Measurements from ENCODE around the gene EVPL. TPM values are rescaled to one million over a fixed set of nuclear protein-coding genes. Genes with fewer than 3 reads are reported as not detected.
A peak's percentile ranks its signal among the peaks of the same experiment; 100 is the strongest.

The EVPL gene
- total and polyA plus RNA-seq, 2 donors from 2014 or later: 11.1 to 23.5 TPM

DNA sequence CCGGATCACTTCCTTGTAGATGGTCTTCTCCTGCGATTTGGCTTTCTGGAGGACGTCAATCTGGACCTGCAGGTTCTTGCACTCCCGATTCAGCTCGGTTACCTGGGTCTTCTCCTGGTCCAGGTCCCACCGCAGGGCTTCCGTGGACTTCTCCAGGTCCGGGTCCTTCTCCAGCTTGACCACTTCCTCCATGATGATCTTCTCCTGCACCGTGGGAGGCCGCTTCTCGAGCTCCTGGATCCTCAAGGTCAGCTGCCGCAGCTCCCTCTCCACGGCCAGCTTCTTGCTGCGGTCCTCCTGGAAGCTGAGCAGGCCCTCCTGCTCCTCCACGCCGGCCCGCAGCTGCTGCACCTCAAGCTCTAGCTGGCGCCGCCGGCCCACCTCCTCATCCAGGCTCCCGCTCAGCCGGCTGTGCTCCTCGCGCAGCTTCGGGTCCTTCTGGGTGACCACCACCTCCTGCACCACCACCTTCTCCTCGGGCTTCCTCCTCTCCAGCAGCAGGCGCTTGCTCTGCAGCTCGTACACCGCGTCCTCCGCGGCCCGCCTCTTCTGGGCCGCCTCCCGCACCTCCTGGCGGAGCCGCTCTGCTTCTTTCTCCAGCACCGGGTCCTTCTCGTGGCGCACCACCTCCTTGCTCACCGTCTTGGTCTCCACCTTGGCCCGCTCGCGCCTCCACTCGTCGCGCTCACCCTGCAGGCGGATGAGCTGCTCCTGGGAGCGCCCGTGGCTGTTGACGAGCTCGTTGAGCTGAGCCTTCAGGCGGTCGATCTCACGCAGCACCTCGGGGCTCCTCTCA, 18.3 kb downstream of the EVPL start:
- Histone ChIP-seq H3K27ac (ENCODE audit: low read depth in 2 of 2, low read length in 2 of 2) (no peak overlapping the region), H3K9me3 (ENCODE audit: control insufficient read depth in 2 of 3, insufficient read depth in 1 of 3, low read length in 3 of 3) (no peaks in the 10 kb centered on the region), H3K36me3 (ENCODE audit: control insufficient read depth in 2 of 3, insufficient read depth in 3 of 3, low read length in 3 of 3) (peaks cover 0 to 7% (median 6%) of the 10 kb centered on the region in 3 donors), H3K9ac (ENCODE audit: low read length in 3 of 3) (no peak overlapping the region), H3K27me3 (ENCODE audit: control insufficient read depth, insufficient read depth, low read length) (no peaks in the 10 kb centered on the region), H3K4me3 (ENCODE audit: low read length in 3 of 3) (no peak overlapping the region), H3K4me1 (ENCODE audit: control insufficient read depth in 2 of 3, insufficient read depth in 2 of 3, low read depth in 1 of 3, low read length in 3 of 3) (no peaks in the 10 kb centered on the region)
- DNase-seq: peak in 1 of 5 donors; percentile 71
- TF ChIP-seq, protein P1, sequence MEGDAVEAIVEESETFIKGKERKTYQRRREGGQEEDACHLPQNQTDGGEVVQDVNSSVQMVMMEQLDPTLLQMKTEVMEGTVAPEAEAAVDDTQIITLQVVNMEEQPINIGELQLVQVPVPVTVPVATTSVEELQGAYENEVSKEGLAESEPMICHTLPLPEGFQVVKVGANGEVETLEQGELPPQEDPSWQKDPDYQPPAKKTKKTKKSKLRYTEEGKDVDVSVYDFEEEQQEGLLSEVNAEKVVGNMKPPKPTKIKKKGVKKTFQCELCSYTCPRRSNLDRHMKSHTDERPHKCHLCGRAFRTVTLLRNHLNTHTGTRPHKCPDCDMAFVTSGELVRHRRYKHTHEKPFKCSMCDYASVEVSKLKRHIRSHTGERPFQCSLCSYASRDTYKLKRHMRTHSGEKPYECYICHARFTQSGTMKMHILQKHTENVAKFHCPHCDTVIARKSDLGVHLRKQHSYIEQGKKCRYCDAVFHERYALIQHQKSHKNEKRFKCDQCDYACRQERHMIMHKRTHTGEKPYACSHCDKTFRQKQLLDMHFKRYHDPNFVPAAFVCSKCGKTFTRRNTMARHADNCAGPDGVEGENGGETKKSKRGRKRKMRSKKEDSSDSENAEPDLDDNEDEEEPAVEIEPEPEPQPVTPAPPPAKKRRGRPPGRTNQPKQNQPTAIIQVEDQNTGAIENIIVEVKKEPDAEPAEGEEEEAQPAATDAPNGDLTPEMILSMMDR (IDR thresholded peaks at IDR 0.05; ENCODE audit: borderline replicate concordance, extremely low read depth, insufficient read depth): no peak
- intact Hi-C loops (cut with DNase I): loop anchor here (10.0 kb wide), 1 partner anchor 94 kb away; no protein-coding TSS in a partner anchor
- FAIRE-seq: no peak

DNA sequence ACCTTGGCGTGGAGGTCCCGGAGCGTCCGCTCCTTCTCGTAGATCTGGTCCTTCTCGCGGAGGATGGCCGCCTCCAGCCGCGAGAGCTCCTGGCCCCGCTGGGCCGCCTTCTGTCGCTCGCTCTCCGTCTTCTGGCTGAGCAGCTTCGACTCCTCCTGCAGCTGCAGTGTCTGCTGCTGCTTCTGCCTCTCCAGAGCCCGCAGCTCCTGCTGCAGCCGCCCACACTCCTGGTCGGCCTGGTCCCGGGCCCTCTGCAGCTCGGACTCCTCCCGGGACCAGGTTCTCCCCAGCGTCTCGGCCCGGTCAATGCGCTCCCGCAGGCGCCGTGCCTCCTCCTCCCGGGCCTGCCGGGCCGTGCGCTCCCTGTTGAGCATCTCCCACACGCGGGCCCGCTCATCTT, 18.9 kb downstream of the EVPL start:
- Histone ChIP-seq H3K27ac (ENCODE audit: low read depth in 2 of 2, low read length in 2 of 2) (no peak overlapping the region), H3K9me3 (ENCODE audit: control insufficient read depth in 2 of 3, insufficient read depth in 1 of 3, low read length in 3 of 3) (no peaks in the 10 kb centered on the region), H3K4me1 (ENCODE audit: control insufficient read depth in 2 of 3, insufficient read depth in 2 of 3, low read depth in 1 of 3, low read length in 3 of 3) (peaks cover 0 to under 1% (median 0%) of the 10 kb centered on the region in 3 donors), H3K4me3 (ENCODE audit: low read length in 3 of 3) (no peak overlapping the region), H3K27me3 (ENCODE audit: control insufficient read depth, insufficient read depth, low read length) (no peaks in the 10 kb centered on the region), H3K36me3 (ENCODE audit: control insufficient read depth in 2 of 3, insufficient read depth in 3 of 3, low read length in 3 of 3) (peaks cover 0 to 7% (median 6%) of the 10 kb centered on the region in 3 donors), H3K9ac (ENCODE audit: low read length in 3 of 3) (no peak overlapping the region)
- intact Hi-C loops (cut with DNase I): loop anchor here (10.0 kb wide), 1 partner anchor 93 kb away; no protein-coding TSS in a partner anchor
- TF ChIP-seq, protein P1 (IDR thresholded peaks at IDR 0.05; ENCODE audit: borderline replicate concordance, extremely low read depth, insufficient read depth): no peak
- DNase-seq (no peak), FAIRE-seq (no peak)

DNA sequence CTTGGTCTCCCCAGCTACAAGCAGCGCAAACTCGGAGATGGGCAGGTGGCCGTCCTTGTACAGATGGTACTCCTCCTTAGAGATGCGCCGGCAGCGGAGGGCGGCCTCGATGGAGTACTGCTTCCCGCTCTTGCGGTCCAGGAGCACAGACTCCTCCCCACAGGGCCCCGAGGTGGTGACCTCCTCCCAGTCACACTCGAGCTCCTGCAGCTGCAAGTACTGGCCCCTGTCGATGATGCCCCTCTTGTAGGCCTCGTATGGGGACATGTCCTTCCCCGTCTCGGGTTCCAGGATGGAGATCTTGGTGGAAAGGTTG, 19.3 kb downstream of the EVPL start:
- H3K9ac ChIP-seq (ENCODE audit: low read length in 3 of 3): no peak overlapping the region
- H3K9me3 ChIP-seq (ENCODE audit: control insufficient read depth in 2 of 3, insufficient read depth in 1 of 3, low read length in 3 of 3): no peaks in the 10 kb centered on the region
- FAIRE-seq (no peak), DNase-seq (peak in 1 of 5 donors; percentile 75)
- TF ChIP-seq, protein P1 (IDR thresholded peaks at IDR 0.05; ENCODE audit: borderline replicate concordance, extremely low read depth, insufficient read depth): no peak
- intact Hi-C loops (cut with DNase I): loop anchor here (10.0 kb wide), 1 partner anchor 93 kb away; no protein-coding TSS in a partner anchor
- H3K4me3 ChIP-seq (ENCODE audit: low read length in 3 of 3): no peak overlapping the region
- peaks cover 0 to 7% (median 6%) of the 10 kb centered on the region in 3 donors for H3K36me3 ChIP-seq (ENCODE audit: control insufficient read depth in 2 of 3, insufficient read depth in 3 of 3, low read length in 3 of 3)
- peaks cover 0 to 4% (median 0%) of the 10 kb centered on the region in 3 donors for H3K4me1 ChIP-seq (ENCODE audit: control insufficient read depth in 2 of 3, insufficient read depth in 2 of 3, low read depth in 1 of 3, low read length in 3 of 3)
- H3K27me3 ChIP-seq (ENCODE audit: control insufficient read depth, insufficient read depth, low read length): no peaks in the 10 kb centered on the region
- no peak overlapping the region for H3K27ac ChIP-seq (ENCODE audit: low read depth in 2 of 2, low read length in 2 of 2)
